ENCODE results near the gene SOX6. TPM values are rescaled to one million over a fixed set of nuclear protein-coding genes. Genes with fewer than 3 reads are reported as not detected.

Gene SOX6
- total and polyA plus RNA-seq, 2 experiments from 2014 or later: 0.03 to 0.66 TPM

DNA sequence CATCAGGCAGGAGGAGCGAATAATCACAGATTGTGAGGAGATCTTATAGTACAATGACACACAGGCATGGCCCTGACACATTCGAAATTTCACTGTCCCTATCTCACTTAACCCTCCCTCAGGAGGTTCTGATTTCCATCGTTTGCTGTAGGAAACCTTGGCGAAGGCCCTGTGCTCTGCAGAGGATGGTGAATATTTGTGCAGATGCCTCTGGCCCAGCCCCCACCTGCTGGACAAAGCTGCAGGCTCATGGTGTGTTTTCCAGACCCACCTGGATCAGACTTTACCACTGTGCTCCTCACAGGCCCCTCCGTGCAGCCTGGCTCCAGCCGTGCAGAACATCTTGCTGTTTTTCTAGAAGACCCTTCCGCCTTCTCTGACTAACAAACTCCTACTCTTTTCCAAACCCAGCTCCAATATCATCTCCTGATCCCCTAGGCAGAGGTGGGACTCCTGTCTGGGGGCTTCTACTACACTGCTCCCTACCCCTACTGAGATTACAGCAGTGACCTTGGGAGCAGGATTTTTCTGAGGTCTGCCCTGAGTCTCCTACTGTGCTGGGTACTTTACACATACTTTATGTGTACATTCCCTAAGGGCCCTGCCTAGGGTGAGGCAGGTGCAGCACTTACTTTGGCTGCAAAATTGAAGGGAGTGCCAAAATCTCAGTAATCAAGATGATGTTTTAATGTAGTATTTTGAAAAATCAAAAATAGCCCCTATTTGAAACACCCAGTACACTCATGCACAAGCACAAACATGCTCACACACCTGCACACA is 412.7 kb downstream of the SOX6 start:
- Mint-ChIP-seq H3K9me3 (peaks cover 8% of the 10 kb centered on the region), H3K4me3 (no peak overlapping the region), H3K27me3 (ENCODE audit: insufficient read depth, low read depth, poor library complexity) (peaks cover 10% of the 10 kb centered on the region), H3K36me3 (ENCODE audit: low read depth) (no peaks in the 10 kb centered on the region), H3K27ac (no peak overlapping the region), H3K4me1 (no peaks in the 10 kb centered on the region; the same call in 2 of the 3 replicates)
- Histone ChIP-seq H2AFZ (no peak overlapping the region), H3K4me3 (no peak overlapping the region), H3F3A (replicated peaks; ENCODE audit: low read depth) (no peaks in the 10 kb centered on the region), H3K27ac (ENCODE audit: low read depth) (no peak overlapping the region), H3K4me1 (ENCODE audit: insufficient read depth) (no peaks in the 10 kb centered on the region), H4K20me1 (replicated peaks; ENCODE audit: insufficient read depth) (no peaks in the 10 kb centered on the region), H3K27me3 (ENCODE audit: insufficient read depth) (peaks cover 16% of the 10 kb centered on the region; the same call in 1 of the 2 replicates), H3K79me2 (replicated peaks; ENCODE audit: insufficient read depth) (no peaks in the 10 kb centered on the region), H3K4me2 (no peak overlapping the region), H3K36me3 (ENCODE audit: insufficient read depth) (no peaks in the 10 kb centered on the region), H3K9me2 (ENCODE audit: insufficient read depth) (0 out of 2 replicates have a peak, but pooled peaks cover 10% of the 10 kb centered on the region)
- TF ChIP-seq STAT1 (IDR thresholded peaks at IDR 0.05; ENCODE audit: unreplicated experiment) (no peak), EZH2phosphoT487 (IDR thresholded peaks at IDR 0.05; ENCODE audit: unreplicated experiment) (no peak), POLR2AphosphoS5 (IDR thresholded peaks at IDR 0.05; ENCODE audit: low read depth) (no peak)
- TF ChIP-seq, protein P1, sequence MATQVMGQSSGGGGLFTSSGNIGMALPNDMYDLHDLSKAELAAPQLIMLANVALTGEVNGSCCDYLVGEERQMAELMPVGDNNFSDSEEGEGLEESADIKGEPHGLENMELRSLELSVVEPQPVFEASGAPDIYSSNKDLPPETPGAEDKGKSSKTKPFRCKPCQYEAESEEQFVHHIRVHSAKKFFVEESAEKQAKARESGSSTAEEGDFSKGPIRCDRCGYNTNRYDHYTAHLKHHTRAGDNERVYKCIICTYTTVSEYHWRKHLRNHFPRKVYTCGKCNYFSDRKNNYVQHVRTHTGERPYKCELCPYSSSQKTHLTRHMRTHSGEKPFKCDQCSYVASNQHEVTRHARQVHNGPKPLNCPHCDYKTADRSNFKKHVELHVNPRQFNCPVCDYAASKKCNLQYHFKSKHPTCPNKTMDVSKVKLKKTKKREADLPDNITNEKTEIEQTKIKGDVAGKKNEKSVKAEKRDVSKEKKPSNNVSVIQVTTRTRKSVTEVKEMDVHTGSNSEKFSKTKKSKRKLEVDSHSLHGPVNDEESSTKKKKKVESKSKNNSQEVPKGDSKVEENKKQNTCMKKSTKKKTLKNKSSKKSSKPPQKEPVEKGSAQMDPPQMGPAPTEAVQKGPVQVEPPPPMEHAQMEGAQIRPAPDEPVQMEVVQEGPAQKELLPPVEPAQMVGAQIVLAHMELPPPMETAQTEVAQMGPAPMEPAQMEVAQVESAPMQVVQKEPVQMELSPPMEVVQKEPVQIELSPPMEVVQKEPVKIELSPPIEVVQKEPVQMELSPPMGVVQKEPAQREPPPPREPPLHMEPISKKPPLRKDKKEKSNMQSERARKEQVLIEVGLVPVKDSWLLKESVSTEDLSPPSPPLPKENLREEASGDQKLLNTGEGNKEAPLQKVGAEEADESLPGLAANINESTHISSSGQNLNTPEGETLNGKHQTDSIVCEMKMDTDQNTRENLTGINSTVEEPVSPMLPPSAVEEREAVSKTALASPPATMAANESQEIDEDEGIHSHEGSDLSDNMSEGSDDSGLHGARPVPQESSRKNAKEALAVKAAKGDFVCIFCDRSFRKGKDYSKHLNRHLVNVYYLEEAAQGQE (IDR thresholded peaks at IDR 0.05; ENCODE audit: unreplicated experiment): no peak
- ATAC-seq: no peak
- DNase-seq (ENCODE audit: low spot score): no peak

DNA sequence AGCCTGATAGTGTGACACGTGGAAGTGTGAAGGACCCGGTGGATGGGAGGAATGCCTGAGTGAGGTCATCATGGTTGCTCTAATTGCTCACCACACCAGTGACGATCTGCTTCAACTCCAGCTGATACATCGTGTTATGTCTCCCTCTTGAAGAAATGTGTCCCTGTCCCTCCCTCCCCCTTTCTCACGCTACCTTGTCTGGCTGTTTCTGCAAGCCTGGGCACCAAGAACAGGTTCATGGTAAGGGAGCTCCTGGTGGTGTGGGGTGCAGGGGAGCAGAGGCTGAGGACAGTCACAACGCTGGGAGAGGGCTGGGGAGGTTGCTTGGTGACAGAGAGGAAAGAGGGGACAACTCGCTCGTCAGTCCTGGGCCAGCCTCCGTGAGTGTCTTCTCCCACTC is 413.4 kb downstream of the SOX6 start:
- Mint-ChIP-seq H3K27ac (no peak overlapping the region), H3K36me3 (ENCODE audit: low read depth) (no peaks in the 10 kb centered on the region), H3K4me3 (no peak overlapping the region), H3K4me1 (no peaks in the 10 kb centered on the region; the same call in 2 of the 3 replicates), H3K27me3 (ENCODE audit: insufficient read depth, low read depth, poor library complexity) (peaks cover 10% of the 10 kb centered on the region), H3K9me3 (peaks cover 8% of the 10 kb centered on the region)
- ATAC-seq (no peak), DNase-seq (ENCODE audit: low spot score) (no peak)
- no peaks in the 10 kb centered on the region for H3K79me2 ChIP-seq (replicated peaks; ENCODE audit: insufficient read depth)
- TF ChIP-seq EZH2 (IDR thresholded peaks at IDR 0.05; ENCODE audit: low read depth, unreplicated experiment): no peak
- TF ChIP-seq, protein P1 (IDR thresholded peaks at IDR 0.05; ENCODE audit: unreplicated experiment): no peak
- TF ChIP-seq CREB1 (CRISPR knock-in tag; IDR thresholded peaks at IDR 0.05; ENCODE audit: low read depth): no peak
- TF ChIP-seq ZNF114 (CRISPR knock-in tag; IDR thresholded peaks at IDR 0.05): no peak
- no peak for TF ChIP-seq JUNB (IDR thresholded peaks at IDR 0.05; ENCODE audit: unreplicated experiment)
- no peak for TF ChIP-seq EZH2phosphoT487 (IDR thresholded peaks at IDR 0.05; ENCODE audit: unreplicated experiment)
- TF ChIP-seq STAT1 (IDR thresholded peaks at IDR 0.05; ENCODE audit: unreplicated experiment): no peak
- no peak for TF ChIP-seq ZNF331 (CRISPR knock-in tag; IDR thresholded peaks at IDR 0.05; ENCODE audit: low read depth)
- no peak overlapping the region for H3K4me2 ChIP-seq
- H3K27ac ChIP-seq (ENCODE audit: low read depth): no peak overlapping the region
- H4K20me1 ChIP-seq (replicated peaks; ENCODE audit: insufficient read depth): no peaks in the 10 kb centered on the region
- H3K9me2 ChIP-seq (ENCODE audit: insufficient read depth): 0 out of 2 replicates have a peak, but pooled peaks cover 10% of the 10 kb centered on the region
- H3K36me3 ChIP-seq (ENCODE audit: insufficient read depth): no peaks in the 10 kb centered on the region
- H3F3A ChIP-seq (replicated peaks; ENCODE audit: low read depth): no peaks in the 10 kb centered on the region
- H2AFZ ChIP-seq: no peak overlapping the region
- H3K4me3 ChIP-seq: no peak overlapping the region
- peaks cover 16% of the 10 kb centered on the region; the same call in 1 of the 2 replicates for H3K27me3 ChIP-seq (ENCODE audit: insufficient read depth)
- no peaks in the 10 kb centered on the region for H3K4me1 ChIP-seq (ENCODE audit: insufficient read depth)

Data from GM23338 (cell line).